ENCODE results near the gene ASCC3. TPM values are rescaled to one million over a fixed set of nuclear protein-coding genes. Genes with fewer than 3 reads are reported as not detected.

The ASCC3 gene
- total and polyA plus RNA-seq, 2 experiments from 2014 or later: 92.9 to 129 TPM

DNA sequence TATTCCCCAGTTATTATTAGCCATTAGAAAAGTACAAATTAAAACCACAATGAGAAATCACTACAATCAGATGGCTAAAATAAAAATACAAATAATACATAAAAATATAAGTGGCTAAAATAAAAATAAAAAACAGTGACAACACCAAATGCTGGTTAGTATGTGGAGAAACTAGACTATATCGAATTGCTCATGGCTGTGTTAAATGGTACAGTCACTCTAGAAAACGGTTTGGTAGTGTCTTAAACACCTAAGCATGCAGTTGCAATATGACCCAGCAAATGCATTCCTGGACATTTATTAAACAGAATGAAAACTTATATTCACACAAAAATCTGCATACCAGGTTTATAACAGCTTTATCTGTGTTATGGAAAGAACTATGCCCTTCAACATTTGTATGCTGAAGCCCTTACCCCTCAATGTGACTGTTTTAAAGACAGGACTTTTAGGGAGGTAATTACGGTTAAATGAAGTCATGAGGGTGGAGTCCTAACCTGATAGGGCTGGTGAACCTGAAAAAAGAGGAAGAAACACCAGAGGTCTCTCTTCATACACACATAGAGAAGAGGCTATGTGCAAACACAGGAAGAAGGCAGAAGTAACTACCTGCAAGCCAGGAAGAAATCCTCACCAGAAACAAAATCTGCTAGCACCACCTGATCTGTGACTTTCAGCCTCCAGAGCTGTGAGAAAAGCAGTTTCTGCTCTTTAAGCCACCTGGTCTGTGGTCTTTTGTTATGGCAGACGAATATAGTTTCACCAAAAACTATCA, 84.9 kb downstream of the ASCC3 start:
- Mint-ChIP-seq H3K36me3 (ENCODE audit: low read depth) (peaks cover 3% of the 10 kb centered on the region; the same call in 2 of the 3 replicates), H3K4me1 (no peaks in the 10 kb centered on the region)
- ATAC-seq: peak; percentile 38; the same call in 2 of the 3 replicates

GRCh38 chr6:100790084-100790483, 91.0 kb downstream of the ASCC3 start:
- Histone ChIP-seq H3F3A (replicated peaks; ENCODE audit: low read depth) (no peaks in the 10 kb centered on the region), H3K4me2 (no peak overlapping the region), H3K4me3 (no peak overlapping the region), H3K36me3 (ENCODE audit: insufficient read depth) (no peaks in the 10 kb centered on the region; the same call in 1 of the 2 replicates), H3K9me2 (ENCODE audit: insufficient read depth) (no peaks in the 10 kb centered on the region), H4K20me1 (replicated peaks; ENCODE audit: insufficient read depth) (no peaks in the 10 kb centered on the region), H2AFZ (no peak overlapping the region), H3K79me2 (replicated peaks; ENCODE audit: insufficient read depth) (0 out of 2 replicates have a peak, but pooled peaks cover 3% of the 10 kb centered on the region), H3K27me3 (ENCODE audit: insufficient read depth) (no peaks in the 10 kb centered on the region), H3K4me1 (ENCODE audit: insufficient read depth) (no peaks in the 10 kb centered on the region), H3K27ac (ENCODE audit: low read depth) (no peak overlapping the region)
- Mint-ChIP-seq H3K9me3 (no peaks in the 10 kb centered on the region), H3K36me3 (ENCODE audit: low read depth) (no peaks in the 10 kb centered on the region), H3K27ac (no peak overlapping the region), H3K4me3 (no peak overlapping the region), H3K27me3 (ENCODE audit: insufficient read depth, low read depth, poor library complexity) (no peaks in the 10 kb centered on the region), H3K4me1 (no peaks in the 10 kb centered on the region)
- no peak for ATAC-seq
- DNase-seq (ENCODE audit: low spot score): no peak
- no peak for TF ChIP-seq POLR2AphosphoS5 (IDR thresholded peaks at IDR 0.05; ENCODE audit: low read depth)
- TF ChIP-seq, protein P1, sequence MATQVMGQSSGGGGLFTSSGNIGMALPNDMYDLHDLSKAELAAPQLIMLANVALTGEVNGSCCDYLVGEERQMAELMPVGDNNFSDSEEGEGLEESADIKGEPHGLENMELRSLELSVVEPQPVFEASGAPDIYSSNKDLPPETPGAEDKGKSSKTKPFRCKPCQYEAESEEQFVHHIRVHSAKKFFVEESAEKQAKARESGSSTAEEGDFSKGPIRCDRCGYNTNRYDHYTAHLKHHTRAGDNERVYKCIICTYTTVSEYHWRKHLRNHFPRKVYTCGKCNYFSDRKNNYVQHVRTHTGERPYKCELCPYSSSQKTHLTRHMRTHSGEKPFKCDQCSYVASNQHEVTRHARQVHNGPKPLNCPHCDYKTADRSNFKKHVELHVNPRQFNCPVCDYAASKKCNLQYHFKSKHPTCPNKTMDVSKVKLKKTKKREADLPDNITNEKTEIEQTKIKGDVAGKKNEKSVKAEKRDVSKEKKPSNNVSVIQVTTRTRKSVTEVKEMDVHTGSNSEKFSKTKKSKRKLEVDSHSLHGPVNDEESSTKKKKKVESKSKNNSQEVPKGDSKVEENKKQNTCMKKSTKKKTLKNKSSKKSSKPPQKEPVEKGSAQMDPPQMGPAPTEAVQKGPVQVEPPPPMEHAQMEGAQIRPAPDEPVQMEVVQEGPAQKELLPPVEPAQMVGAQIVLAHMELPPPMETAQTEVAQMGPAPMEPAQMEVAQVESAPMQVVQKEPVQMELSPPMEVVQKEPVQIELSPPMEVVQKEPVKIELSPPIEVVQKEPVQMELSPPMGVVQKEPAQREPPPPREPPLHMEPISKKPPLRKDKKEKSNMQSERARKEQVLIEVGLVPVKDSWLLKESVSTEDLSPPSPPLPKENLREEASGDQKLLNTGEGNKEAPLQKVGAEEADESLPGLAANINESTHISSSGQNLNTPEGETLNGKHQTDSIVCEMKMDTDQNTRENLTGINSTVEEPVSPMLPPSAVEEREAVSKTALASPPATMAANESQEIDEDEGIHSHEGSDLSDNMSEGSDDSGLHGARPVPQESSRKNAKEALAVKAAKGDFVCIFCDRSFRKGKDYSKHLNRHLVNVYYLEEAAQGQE (IDR thresholded peaks at IDR 0.05; ENCODE audit: unreplicated experiment): no peak
- TF ChIP-seq ZNF114 (CRISPR knock-in tag; IDR thresholded peaks at IDR 0.05): no peak
- TF ChIP-seq NANOG (IDR thresholded peaks at IDR 0.05; ENCODE audit: borderline replicate concordance): no peak
- no peak for TF ChIP-seq ZNF331 (CRISPR knock-in tag; IDR thresholded peaks at IDR 0.05; ENCODE audit: low read depth)
- TF ChIP-seq CREB1 (CRISPR knock-in tag; IDR thresholded peaks at IDR 0.05; ENCODE audit: low read depth): no peak
- TF ChIP-seq JUNB (IDR thresholded peaks at IDR 0.05; ENCODE audit: unreplicated experiment): no peak

More for the DNA sequence above, 84.9 kb downstream of the ASCC3 start:
- Histone ChIP-seq H3K36me3 (ENCODE audit: insufficient read depth) (0 out of 2 replicates have a peak, but pooled peaks cover 6% of the 10 kb centered on the region), H4K20me1 (replicated peaks; ENCODE audit: insufficient read depth) (no peaks in the 10 kb centered on the region), H3K79me2 (replicated peaks; ENCODE audit: insufficient read depth) (0 out of 2 replicates have a peak, but pooled peaks cover 2% of the 10 kb centered on the region), H3K27ac (ENCODE audit: low read depth) (no peak overlapping the region), H3K4me1 (ENCODE audit: insufficient read depth) (no peaks in the 10 kb centered on the region), H3K9me2 (ENCODE audit: insufficient read depth) (no peaks in the 10 kb centered on the region), H2AFZ (no peak overlapping the region), H3K4me3 (no peak overlapping the region), H3K27me3 (ENCODE audit: insufficient read depth) (no peaks in the 10 kb centered on the region), H3F3A (replicated peaks; ENCODE audit: low read depth) (no peaks in the 10 kb centered on the region), H3K4me2 (no peak overlapping the region)
- Mint-ChIP-seq H3K9me3 (no peaks in the 10 kb centered on the region), H3K27me3 (ENCODE audit: insufficient read depth, low read depth, poor library complexity) (no peaks in the 10 kb centered on the region), H3K4me3 (no peak overlapping the region), H3K27ac (no peak overlapping the region; the same call in 1 of the 2 replicates)
- DNase-seq (ENCODE audit: low spot score): peak; percentile 12
- TF ChIP-seq, protein P2, sequence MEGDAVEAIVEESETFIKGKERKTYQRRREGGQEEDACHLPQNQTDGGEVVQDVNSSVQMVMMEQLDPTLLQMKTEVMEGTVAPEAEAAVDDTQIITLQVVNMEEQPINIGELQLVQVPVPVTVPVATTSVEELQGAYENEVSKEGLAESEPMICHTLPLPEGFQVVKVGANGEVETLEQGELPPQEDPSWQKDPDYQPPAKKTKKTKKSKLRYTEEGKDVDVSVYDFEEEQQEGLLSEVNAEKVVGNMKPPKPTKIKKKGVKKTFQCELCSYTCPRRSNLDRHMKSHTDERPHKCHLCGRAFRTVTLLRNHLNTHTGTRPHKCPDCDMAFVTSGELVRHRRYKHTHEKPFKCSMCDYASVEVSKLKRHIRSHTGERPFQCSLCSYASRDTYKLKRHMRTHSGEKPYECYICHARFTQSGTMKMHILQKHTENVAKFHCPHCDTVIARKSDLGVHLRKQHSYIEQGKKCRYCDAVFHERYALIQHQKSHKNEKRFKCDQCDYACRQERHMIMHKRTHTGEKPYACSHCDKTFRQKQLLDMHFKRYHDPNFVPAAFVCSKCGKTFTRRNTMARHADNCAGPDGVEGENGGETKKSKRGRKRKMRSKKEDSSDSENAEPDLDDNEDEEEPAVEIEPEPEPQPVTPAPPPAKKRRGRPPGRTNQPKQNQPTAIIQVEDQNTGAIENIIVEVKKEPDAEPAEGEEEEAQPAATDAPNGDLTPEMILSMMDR (conservative IDR thresholded peaks at IDR 0.05; ENCODE audit: low read depth in 2 of 2): peak in 1 of 2 experiments; percentile 35; a peak in 2 of 4 replicates
- TF ChIP-seq ZNF114 (CRISPR knock-in tag; IDR thresholded peaks at IDR 0.05) (no peak), EZH2phosphoT487 (IDR thresholded peaks at IDR 0.05; ENCODE audit: unreplicated experiment) (no peak), CREB1 (CRISPR knock-in tag; IDR thresholded peaks at IDR 0.05; ENCODE audit: low read depth) (no peak), JUNB (IDR thresholded peaks at IDR 0.05; ENCODE audit: unreplicated experiment) (no peak), STAT1 (IDR thresholded peaks at IDR 0.05; ENCODE audit: unreplicated experiment) (no peak), EZH2 (IDR thresholded peaks at IDR 0.05; ENCODE audit: low read depth, unreplicated experiment) (no peak)
- TF ChIP-seq, protein P3, sequence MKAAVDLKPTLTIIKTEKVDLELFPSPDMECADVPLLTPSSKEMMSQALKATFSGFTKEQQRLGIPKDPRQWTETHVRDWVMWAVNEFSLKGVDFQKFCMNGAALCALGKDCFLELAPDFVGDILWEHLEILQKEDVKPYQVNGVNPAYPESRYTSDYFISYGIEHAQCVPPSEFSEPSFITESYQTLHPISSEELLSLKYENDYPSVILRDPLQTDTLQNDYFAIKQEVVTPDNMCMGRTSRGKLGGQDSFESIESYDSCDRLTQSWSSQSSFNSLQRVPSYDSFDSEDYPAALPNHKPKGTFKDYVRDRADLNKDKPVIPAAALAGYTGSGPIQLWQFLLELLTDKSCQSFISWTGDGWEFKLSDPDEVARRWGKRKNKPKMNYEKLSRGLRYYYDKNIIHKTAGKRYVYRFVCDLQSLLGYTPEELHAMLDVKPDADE (IDR thresholded peaks at IDR 0.05): no peak

Measured in GM23338 (cell line).